ENCODE measurements around the gene RALGAPA2. TPM values are rescaled to one million over a fixed set of nuclear protein-coding genes. Genes with fewer than 3 reads are reported as not detected.

Gene RALGAPA2
- total and polyA plus RNA-seq, 3 donors from 2014 or later: 26.9 to 61.5 (median 59.2) TPM

DNA sequence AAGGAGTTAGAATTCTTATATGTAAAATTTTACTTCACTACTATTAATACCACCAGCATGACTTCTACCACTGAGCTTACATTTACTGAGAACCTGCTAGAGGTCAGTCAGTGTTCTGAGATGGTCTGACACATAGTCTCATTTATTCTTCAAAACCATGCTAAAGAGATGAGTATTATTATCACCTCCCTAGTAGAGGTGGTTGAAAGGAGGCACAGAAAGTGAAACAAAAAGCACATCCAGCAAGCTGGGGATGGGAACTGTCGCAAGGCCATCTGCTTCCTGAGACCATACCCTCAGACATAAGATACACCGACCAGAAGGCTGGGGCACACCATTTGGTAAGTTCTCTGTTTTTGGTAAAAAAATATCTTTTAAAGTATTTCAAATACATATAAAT is 206.9 kb downstream of the RALGAPA2 start:
- no peak for DNase-seq
- H3K27ac ChIP-seq: no peak overlapping the region
- intact Hi-C loops (cut with DNase I; ENCODE audit: low total_unique reads): no loop called here
- H3K27me3 ChIP-seq: no peaks in the 10 kb centered on the region
- TF ChIP-seq, protein P1, sequence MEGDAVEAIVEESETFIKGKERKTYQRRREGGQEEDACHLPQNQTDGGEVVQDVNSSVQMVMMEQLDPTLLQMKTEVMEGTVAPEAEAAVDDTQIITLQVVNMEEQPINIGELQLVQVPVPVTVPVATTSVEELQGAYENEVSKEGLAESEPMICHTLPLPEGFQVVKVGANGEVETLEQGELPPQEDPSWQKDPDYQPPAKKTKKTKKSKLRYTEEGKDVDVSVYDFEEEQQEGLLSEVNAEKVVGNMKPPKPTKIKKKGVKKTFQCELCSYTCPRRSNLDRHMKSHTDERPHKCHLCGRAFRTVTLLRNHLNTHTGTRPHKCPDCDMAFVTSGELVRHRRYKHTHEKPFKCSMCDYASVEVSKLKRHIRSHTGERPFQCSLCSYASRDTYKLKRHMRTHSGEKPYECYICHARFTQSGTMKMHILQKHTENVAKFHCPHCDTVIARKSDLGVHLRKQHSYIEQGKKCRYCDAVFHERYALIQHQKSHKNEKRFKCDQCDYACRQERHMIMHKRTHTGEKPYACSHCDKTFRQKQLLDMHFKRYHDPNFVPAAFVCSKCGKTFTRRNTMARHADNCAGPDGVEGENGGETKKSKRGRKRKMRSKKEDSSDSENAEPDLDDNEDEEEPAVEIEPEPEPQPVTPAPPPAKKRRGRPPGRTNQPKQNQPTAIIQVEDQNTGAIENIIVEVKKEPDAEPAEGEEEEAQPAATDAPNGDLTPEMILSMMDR (IDR thresholded peaks at IDR 0.05): no peak
- TF ChIP-seq POLR2A (IDR thresholded peaks at IDR 0.05): no peak
- H3K9me3 ChIP-seq: no peaks in the 10 kb centered on the region
- no peak overlapping the region for H3K4me3 ChIP-seq
- WGBS, 2 donors: 92 to 97% methylated on average over 2 of the region's 2 CpGs
- no peaks in the 10 kb centered on the region for H3K4me1 ChIP-seq
- no peaks in the 10 kb centered on the region for H3K36me3 ChIP-seq (ENCODE audit: low read depth, missing control alignments)

DNA sequence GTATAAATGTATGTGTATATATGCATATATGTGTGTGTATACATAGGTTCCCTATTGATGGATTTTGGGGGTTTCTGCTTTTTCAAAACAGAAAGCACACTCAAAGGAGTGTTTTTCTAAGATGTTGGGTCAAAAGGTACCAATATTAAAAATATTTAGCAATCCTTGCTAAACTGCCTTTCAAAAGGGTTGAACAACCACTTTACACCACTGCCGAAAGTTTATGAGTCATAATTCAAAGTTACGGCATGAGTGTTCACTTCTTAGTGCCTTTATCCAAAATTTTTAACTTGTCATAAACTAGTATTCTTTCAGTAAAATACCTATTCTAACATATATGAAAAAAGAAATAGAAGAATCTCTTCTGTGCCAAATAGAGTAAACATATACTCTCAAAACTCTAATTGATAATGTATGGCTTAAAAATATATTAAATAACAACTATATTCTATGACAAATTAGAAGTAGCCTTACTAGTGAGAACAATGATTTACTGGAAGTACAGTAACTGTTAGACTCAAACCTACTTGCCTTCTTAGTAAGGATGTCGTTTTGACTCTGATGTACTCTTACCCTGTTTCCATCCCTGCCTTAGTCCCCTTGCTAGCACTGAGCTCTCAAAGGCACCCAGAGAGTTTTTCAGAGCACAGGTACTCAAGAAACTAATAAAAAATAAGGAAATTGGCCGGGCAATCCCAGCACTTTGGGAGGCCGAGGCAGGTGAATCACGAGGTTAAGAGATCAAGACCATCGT is 208.5 kb downstream of the RALGAPA2 start:
- WGBS, 2 donors: 94% methylated on average over 7 of the region's 7 CpGs
- TF ChIP-seq, protein P1 (IDR thresholded peaks at IDR 0.05): no peak
- no peak for TF ChIP-seq POLR2A (IDR thresholded peaks at IDR 0.05)
- Histone ChIP-seq H3K4me3 (no peak overlapping the region), H3K27ac (no peak overlapping the region), H3K36me3 (ENCODE audit: low read depth, missing control alignments) (no peaks in the 10 kb centered on the region), H3K27me3 (no peaks in the 10 kb centered on the region), H3K4me1 (no peaks in the 10 kb centered on the region), H3K9me3 (no peaks in the 10 kb centered on the region)
- DNase-seq: no peak
- intact Hi-C loops (cut with DNase I; ENCODE audit: low total_unique reads): no loop called here

DNA sequence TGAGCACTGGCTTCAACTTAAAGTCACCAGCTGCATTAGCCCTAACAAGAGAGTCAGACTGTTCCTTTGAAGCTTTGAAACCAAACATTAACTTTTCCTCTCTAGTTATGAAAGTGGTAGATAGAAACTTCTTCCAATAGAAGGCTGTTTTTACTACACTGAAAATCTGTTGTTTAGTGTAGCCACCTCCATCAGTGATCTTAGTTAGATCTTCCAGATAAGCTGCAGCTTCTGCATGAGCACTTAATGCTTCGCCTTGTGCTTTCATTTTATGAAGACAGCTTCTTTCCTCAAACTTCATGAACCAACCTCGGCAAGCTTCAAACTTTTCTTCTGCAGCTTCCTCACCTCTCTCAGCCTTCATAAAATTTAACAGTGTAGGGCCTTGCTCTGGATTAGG is 211.3 kb downstream of the RALGAPA2 start:
- Histone ChIP-seq H3K36me3 (ENCODE audit: low read depth, missing control alignments) (no peaks in the 10 kb centered on the region), H3K4me3 (no peak overlapping the region), H3K27me3 (no peaks in the 10 kb centered on the region), H3K4me1 (no peaks in the 10 kb centered on the region), H3K27ac (no peak overlapping the region), H3K9me3 (no peaks in the 10 kb centered on the region)
- DNase-seq: no peak
- 92 to 98% methylated on average over 2 of the region's 2 CpGs for WGBS, 2 donors
- no peak for TF ChIP-seq POLR2A (IDR thresholded peaks at IDR 0.05)
- TF ChIP-seq, protein P1 (IDR thresholded peaks at IDR 0.05): no peak
- intact Hi-C loops (cut with DNase I; ENCODE audit: low total_unique reads): no loop called here

DNA sequence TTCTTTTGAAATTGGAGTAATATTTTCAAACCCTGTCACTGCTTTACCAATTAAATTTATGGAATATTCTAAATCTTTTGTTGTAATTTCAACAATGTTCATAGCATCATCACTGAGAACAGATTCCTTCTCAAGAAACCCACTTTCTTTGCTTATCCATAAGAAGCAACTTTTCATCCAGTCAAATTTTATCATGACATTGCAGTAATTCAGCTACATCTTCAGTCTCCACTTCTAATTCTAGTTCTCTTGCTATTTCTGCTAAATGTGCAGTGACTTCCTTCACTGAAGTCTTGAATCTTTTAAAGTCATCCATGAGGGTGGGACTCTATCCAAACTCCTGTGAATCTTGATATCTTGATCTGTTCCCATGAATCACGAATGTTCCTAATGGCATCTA is 212.1 kb downstream of the RALGAPA2 start:
- intact Hi-C loops (cut with DNase I; ENCODE audit: low total_unique reads): no loop called here
- Histone ChIP-seq H3K4me3 (no peak overlapping the region), H3K27ac (no peak overlapping the region), H3K27me3 (no peaks in the 10 kb centered on the region), H3K36me3 (ENCODE audit: low read depth, missing control alignments) (no peaks in the 10 kb centered on the region), H3K9me3 (no peaks in the 10 kb centered on the region), H3K4me1 (no peaks in the 10 kb centered on the region)
- WGBS, 2 donors: 84 to 96% methylated on average over 1 of the region's 1 CpG
- DNase-seq: no peak
- no peak for TF ChIP-seq POLR2A (IDR thresholded peaks at IDR 0.05)
- TF ChIP-seq, protein P1 (IDR thresholded peaks at IDR 0.05): no peak

DNA sequence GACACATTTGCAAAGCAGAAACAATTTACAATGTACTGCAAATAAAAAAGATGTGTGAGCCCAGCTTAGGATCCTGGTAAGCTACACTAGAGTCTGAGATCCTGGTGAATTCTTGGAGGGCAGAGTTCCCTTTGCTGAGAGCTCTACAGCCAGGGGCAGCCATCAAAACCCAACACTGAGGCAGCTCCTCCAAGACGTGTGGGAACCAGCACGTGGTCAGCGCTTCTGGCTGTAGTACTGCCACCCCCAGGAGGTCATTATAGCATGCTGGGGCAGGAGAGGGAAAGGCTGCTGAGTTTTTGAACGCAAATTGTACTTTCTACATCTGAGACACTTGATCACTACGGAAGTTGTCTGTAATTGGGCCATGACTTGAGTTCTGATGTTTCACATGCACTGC is 213.0 kb downstream of the RALGAPA2 start:
- H3K4me3 ChIP-seq: no peak overlapping the region
- H3K4me1 ChIP-seq: no peaks in the 10 kb centered on the region
- 88% methylated on average over 5 of the region's 5 CpGs for WGBS, 2 donors
- no peaks in the 10 kb centered on the region for H3K27me3 ChIP-seq
- no peak for DNase-seq
- no peaks in the 10 kb centered on the region for H3K36me3 ChIP-seq (ENCODE audit: low read depth, missing control alignments)
- H3K27ac ChIP-seq: no peak overlapping the region
- intact Hi-C loops (cut with DNase I; ENCODE audit: low total_unique reads): no loop called here
- no peak for TF ChIP-seq POLR2A (IDR thresholded peaks at IDR 0.05)
- TF ChIP-seq, protein P1 (IDR thresholded peaks at IDR 0.05): no peak
- no peaks in the 10 kb centered on the region for H3K9me3 ChIP-seq

All from testis (tissue), 3 donors.